Spleen (tissue), 7 donors: ENCODE measurements around the gene RSPO1.

ENCODE experiments used
- POLR2A ChIP-seq, 3 donors: fragments of 450-650 bp; IDR thresholded peaks; one replicate each; pipeline ENCODE4 v1.5.1; 2017; ENCODE audit warnings: antibody characterized with exemption in 3 of 3, mild to moderate bottlenecking in 1 of 3
- POLR2AphosphoS5 ChIP-seq, 3 donors: sonication (generic); formaldehyde crosslinking; IDR thresholded peaks; one replicate each; pipeline ENCODE4 v1.5.1; 2017; ENCODE audit warnings: antibody characterized with exemption in 3 of 3
- TF ChIP-seq, protein P1 (sequence below), 11 experiments: fragments of 200-600 bp in 7 of 11; fragments of 450-650 bp in 4 of 11; sonication (generic) in 4 of 11; IDR thresholded peaks in 8 of 11; conservative IDR thresholded peaks in 3 of 11; 1 replicate in 7 of 11; 2 replicates in 4 of 11; pipeline versions ENCODE4 v1.4.0 to v1.8.0; 2016 to 2021; ENCODE audit warnings: antibody characterized with exemption in 11 of 11, inconsistent platforms in 4 of 11, mild to moderate bottlenecking in 1 of 11
- donor health status: DM: no; HTN: no; CAD: no; lungs with moderate emphysema.
- donor health status: DM: no; HTN: no; CAD: no.
- donor health status: DM: no; HTN: no; CAD: no.

GRCh38 chr1:37628026-37628556 is 6.6 kb downstream of the RSPO1 start:
- TF ChIP-seq POLR2A (IDR thresholded peaks at IDR 0.05) (no peak), POLR2AphosphoS5 (IDR thresholded peaks at IDR 0.05) (no peak)
- TF ChIP-seq, protein P1, sequence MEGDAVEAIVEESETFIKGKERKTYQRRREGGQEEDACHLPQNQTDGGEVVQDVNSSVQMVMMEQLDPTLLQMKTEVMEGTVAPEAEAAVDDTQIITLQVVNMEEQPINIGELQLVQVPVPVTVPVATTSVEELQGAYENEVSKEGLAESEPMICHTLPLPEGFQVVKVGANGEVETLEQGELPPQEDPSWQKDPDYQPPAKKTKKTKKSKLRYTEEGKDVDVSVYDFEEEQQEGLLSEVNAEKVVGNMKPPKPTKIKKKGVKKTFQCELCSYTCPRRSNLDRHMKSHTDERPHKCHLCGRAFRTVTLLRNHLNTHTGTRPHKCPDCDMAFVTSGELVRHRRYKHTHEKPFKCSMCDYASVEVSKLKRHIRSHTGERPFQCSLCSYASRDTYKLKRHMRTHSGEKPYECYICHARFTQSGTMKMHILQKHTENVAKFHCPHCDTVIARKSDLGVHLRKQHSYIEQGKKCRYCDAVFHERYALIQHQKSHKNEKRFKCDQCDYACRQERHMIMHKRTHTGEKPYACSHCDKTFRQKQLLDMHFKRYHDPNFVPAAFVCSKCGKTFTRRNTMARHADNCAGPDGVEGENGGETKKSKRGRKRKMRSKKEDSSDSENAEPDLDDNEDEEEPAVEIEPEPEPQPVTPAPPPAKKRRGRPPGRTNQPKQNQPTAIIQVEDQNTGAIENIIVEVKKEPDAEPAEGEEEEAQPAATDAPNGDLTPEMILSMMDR (IDR thresholded peaks at IDR 0.05 in 8 of 11, conservative IDR thresholded peaks at IDR 0.05 in 3 of 11): no peak
